ENCODE measurements around the gene GGT7.
A peak's percentile ranks its signal among the peaks of the same experiment; 100 is the strongest.
"Not testable (repeated sequence)": the region's sequence is repeated elsewhere in the genome, so short reads cannot be mapped to it uniquely, and the experiment has no call there.

GGT7 gene

GRCh38 chr20:34883087-34883688 is 10.5 kb upstream of the GGT7 start:
- no peaks in the 10 kb centered on the region for H3K9me3 ChIP-seq (ENCODE audit: control insufficient read depth, low read length)
- peaks cover 66% of the 10 kb centered on the region for H3K36me3 ChIP-seq (ENCODE audit: control insufficient read depth, insufficient read depth, low read length)
- H3K4me3 ChIP-seq (ENCODE audit: extremely low read depth, insufficient read depth, low read length, poor library complexity, severe bottlenecking) = no peak overlapping the region
- H3K4me1 ChIP-seq (ENCODE audit: control insufficient read depth, insufficient read depth, low read length, poor library complexity, severe bottlenecking) = no peaks in the 10 kb centered on the region
- no peak overlapping the region for H3K27ac ChIP-seq (ENCODE audit: low read depth, low read length, severe bottlenecking)

GRCh38 chr20:34881689-34882088 is 9.0 kb upstream of the GGT7 start:
- 88 to 100% methylated on average over 1 of the region's 2 CpGs for WGBS, 2 experiments (ENCODE audit: insufficient coverage in 2 of 2)
- Histone ChIP-seq H3K36me3 (ENCODE audit: control insufficient read depth, insufficient read depth, low read length) (peaks cover 51% of the 10 kb centered on the region), H3K9me3 (ENCODE audit: control insufficient read depth, low read length) (no peaks in the 10 kb centered on the region), H3K4me1 (ENCODE audit: control insufficient read depth, insufficient read depth, low read length, poor library complexity, severe bottlenecking) (no peaks in the 10 kb centered on the region), H3K27ac (ENCODE audit: low read depth, low read length, severe bottlenecking) (no peak overlapping the region), H3K4me3 (ENCODE audit: extremely low read depth, insufficient read depth, low read length, poor library complexity, severe bottlenecking) (no peak overlapping the region)

- not testable (repeated sequence) for H3K27ac ChIP-seq (ENCODE audit: low read depth, low read length, severe bottlenecking); H3K4me3 ChIP-seq (ENCODE audit: extremely low read depth, insufficient read depth, low read length, poor library complexity, severe bottlenecking); H3K9me3 ChIP-seq (ENCODE audit: control insufficient read depth, low read length); H3K4me1 ChIP-seq (ENCODE audit: control insufficient read depth, insufficient read depth, low read length, poor library complexity, severe bottlenecking)
- H3K36me3 ChIP-seq (ENCODE audit: control insufficient read depth, insufficient read depth, low read length) = peaks cover 44% of the 10 kb centered on the region
- 100% methylated on average over 3 of the region's 7 CpGs; no CpG with 5 or more reads in 1 of the 2 experiments for WGBS, 2 experiments (ENCODE audit: insufficient coverage in 2 of 2)
These were observed 8.3 kb upstream of the GGT7 start for GRCh38 chr20:34880971-34881370.

- Histone ChIP-seq H3K4me1 (ENCODE audit: control insufficient read depth, insufficient read depth, low read length, poor library complexity, severe bottlenecking) (no peaks in the 10 kb centered on the region), H3K27ac (ENCODE audit: low read depth, low read length, severe bottlenecking) (no peak overlapping the region), H3K9me3 (ENCODE audit: control insufficient read depth, low read length) (no peaks in the 10 kb centered on the region), H3K4me3 (ENCODE audit: extremely low read depth, insufficient read depth, low read length, poor library complexity, severe bottlenecking) (no peak overlapping the region), H3K36me3 (ENCODE audit: control insufficient read depth, insufficient read depth, low read length) (peaks cover 39% of the 10 kb centered on the region)
- WGBS, 2 experiments (ENCODE audit: insufficient coverage in 2 of 2) = 100% methylated on average over 2 of the region's 6 CpGs; no CpG with 5 or more reads in 1 of the 2 experiments
These were observed 7.7 kb upstream of the GGT7 start for GRCh38 chr20:34880215-34880850.

GRCh38 chr20:34876406-34877282 is 4.0 kb upstream of the GGT7 start, which contains the start of gene ACSS2:
Gene ACSS2, plus strand, starts transcription at chr20:34876612. Its CDS starts 34 bp downstream, at chr20:34876646.
- Histone ChIP-seq H3K4me1 (ENCODE audit: control insufficient read depth, insufficient read depth, low read length, poor library complexity, severe bottlenecking) (peaks cover 8% of the 10 kb centered on the region), H3K4me3 (ENCODE audit: extremely low read depth, insufficient read depth, low read length, poor library complexity, severe bottlenecking) (peak within 1 kb of the TSS; percentile 88), H3K9me3 (ENCODE audit: control insufficient read depth, low read length) (no peaks in the 10 kb centered on the region), H3K36me3 (ENCODE audit: control insufficient read depth, insufficient read depth, low read length) (peaks cover 4% of the 10 kb centered on the region), H3K27ac (ENCODE audit: low read depth, low read length, severe bottlenecking) (peak within 1 kb of the TSS; percentile 17)
- WGBS, 2 experiments (ENCODE audit: insufficient coverage in 2 of 2) = 1 to 2% methylated on average over 42 to 60 of the region's 63 CpGs

GRCh38 chr20:34875642-34876405 is 3.2 kb upstream of the GGT7 start:
- 9 to 10% methylated on average over 14 to 20 of the region's 20 CpGs for WGBS, 2 experiments (ENCODE audit: insufficient coverage in 2 of 2)
- Histone ChIP-seq H3K27ac (ENCODE audit: low read depth, low read length, severe bottlenecking) (peak overlapping the region; percentile 17), H3K4me3 (ENCODE audit: extremely low read depth, insufficient read depth, low read length, poor library complexity, severe bottlenecking) (peak overlapping the region; percentile 88), H3K9me3 (ENCODE audit: control insufficient read depth, low read length) (no peaks in the 10 kb centered on the region), H3K36me3 (ENCODE audit: control insufficient read depth, insufficient read depth, low read length) (peaks cover 4% of the 10 kb centered on the region), H3K4me1 (ENCODE audit: control insufficient read depth, insufficient read depth, low read length, poor library complexity, severe bottlenecking) (peaks cover 8% of the 10 kb centered on the region)

- H3K4me3 ChIP-seq (ENCODE audit: extremely low read depth, insufficient read depth, low read length, poor library complexity, severe bottlenecking) = no peak overlapping the region
- peaks cover 13% of the 10 kb centered on the region for H3K36me3 ChIP-seq (ENCODE audit: control insufficient read depth, insufficient read depth, low read length)
- H3K27ac ChIP-seq (ENCODE audit: low read depth, low read length, severe bottlenecking) = no peak overlapping the region
- 50 to 71% methylated on average over 1 of the region's 2 CpGs for WGBS, 2 experiments (ENCODE audit: insufficient coverage in 2 of 2)
- no peaks in the 10 kb centered on the region for H3K9me3 ChIP-seq (ENCODE audit: control insufficient read depth, low read length)
- peaks cover 8% of the 10 kb centered on the region for H3K4me1 ChIP-seq (ENCODE audit: control insufficient read depth, insufficient read depth, low read length, poor library complexity, severe bottlenecking)
These were observed 1.5 kb upstream of the GGT7 start for GRCh38 chr20:34874094-34874654.

- Histone ChIP-seq H3K4me1 (ENCODE audit: control insufficient read depth, insufficient read depth, low read length, poor library complexity, severe bottlenecking) (peaks cover 8% of the 10 kb centered on the region), H3K4me3 (ENCODE audit: extremely low read depth, insufficient read depth, low read length, poor library complexity, severe bottlenecking) (no peak overlapping the region)
These were observed 982 bp upstream of the GGT7 start for GRCh38 chr20:34873583-34874093.

GRCh38 chr20:34871966-34872621 is 562 bp downstream of the GGT7 start:
- H3K4me3 ChIP-seq (ENCODE audit: extremely low read depth, insufficient read depth, low read length, poor library complexity, severe bottlenecking) = peak overlapping the region; percentile 75
- H3K27ac ChIP-seq (ENCODE audit: low read depth, low read length, severe bottlenecking) = no peak overlapping the region
- H3K9me3 ChIP-seq (ENCODE audit: control insufficient read depth, low read length) = no peaks in the 10 kb centered on the region
- WGBS, 2 experiments (ENCODE audit: insufficient coverage in 2 of 2) = 51 to 57% methylated on average over 6 to 7 of the region's 10 CpGs
- peaks cover 9% of the 10 kb centered on the region for H3K36me3 ChIP-seq (ENCODE audit: control insufficient read depth, insufficient read depth, low read length)
- H3K4me1 ChIP-seq (ENCODE audit: control insufficient read depth, insufficient read depth, low read length, poor library complexity, severe bottlenecking) = peaks cover 8% of the 10 kb centered on the region

More at GRCh38 chr20:34873583-34874093, 982 bp upstream of the GGT7 start:
- Histone ChIP-seq H3K36me3 (ENCODE audit: control insufficient read depth, insufficient read depth, low read length) (peaks cover 13% of the 10 kb centered on the region), H3K9me3 (ENCODE audit: control insufficient read depth, low read length) (no peaks in the 10 kb centered on the region), H3K27ac (ENCODE audit: low read depth, low read length, severe bottlenecking) (no peak overlapping the region)
- 100% methylated on average over 1 of the region's 3 CpGs; no CpG with 5 or more reads in 1 of the 2 experiments for WGBS, 2 experiments (ENCODE audit: insufficient coverage in 2 of 2)

Measured in mesodermal cell (in vitro differentiated cells).